Spleen (tissue), 11 donors: ENCODE measurements around the gene WNK2. TPM values are rescaled to one million over a fixed set of nuclear protein-coding genes. Genes with fewer than 3 reads are reported as not detected.
A peak's percentile ranks its signal among the peaks of the same experiment; 100 is the strongest.

Source experiments
- DNase-seq: peaks from one replicate; pipeline ENCODE4 v3.0.0-alpha.2; 2020
- H3K27ac ChIP-seq, 8 donors: fragments of 200-600 bp; sonication (generic) in 7 of 8; 1 replicate in 4 of 8; 2 replicates in 4 of 8; pipeline versions ENCODE4 v1.5.0 to v1.8.0; 2016 to 2021; ENCODE audit warnings: inconsistent platforms in 4 of 8, mild to moderate bottlenecking in 4 of 8, moderate library complexity in 1 of 8
- H3K27me3 ChIP-seq, 7 donors: fragments of 200-600 bp; sonication (generic) in 6 of 7; replicated peaks in 1 of 7; 1 replicate in 4 of 7; 2 replicates in 3 of 7; pipeline versions ENCODE4 v1.5.0 to v1.8.0; 2016 to 2021; ENCODE audit warnings: inconsistent platforms in 3 of 7, mild to moderate bottlenecking in 1 of 7
- H3K36me3 ChIP-seq, 6 donors: fragments of 200-600 bp; sonication (generic) in 5 of 6; 1 replicate in 4 of 6; 2 replicates in 2 of 6; pipeline versions ENCODE4 v1.5.0 to v1.8.0; 2016 to 2021; ENCODE audit warnings: inconsistent platforms in 2 of 6
- H3K4me1 ChIP-seq, 6 donors: fragments of 200-600 bp; sonication (generic) in 5 of 6; 1 replicate in 3 of 6; 2 replicates in 3 of 6; pipeline versions ENCODE4 v1.5.0 to v1.8.0; 2016 to 2021; ENCODE audit warnings: inconsistent platforms in 3 of 6
- H3K4me3 ChIP-seq, 8 donors: fragments of 200-600 bp; sonication (generic) in 7 of 8; 1 replicate in 4 of 8; 2 replicates in 4 of 8; pipeline versions ENCODE4 v1.5.0 to v1.8.0; 2016 to 2021; ENCODE audit warnings: inconsistent platforms in 4 of 8, mild to moderate bottlenecking in 4 of 8, moderate library complexity in 2 of 8
- H3K9me3 ChIP-seq, 8 donors: fragments of 200-600 bp; sonication (generic) in 7 of 8; 1 replicate in 4 of 8; 2 replicates in 4 of 8; pipeline versions ENCODE4 v1.5.0 to v1.8.0; 2016 to 2021; ENCODE audit warnings: inconsistent platforms in 4 of 8
- CTCF ChIP-seq, 11 experiments: fragments of 200-600 bp in 7 of 11; fragments of 450-650 bp in 4 of 11; sonication (generic) in 4 of 11; IDR thresholded peaks in 8 of 11; conservative IDR thresholded peaks in 3 of 11; 1 replicate in 7 of 11; 2 replicates in 4 of 11; pipeline versions ENCODE4 v1.4.0 to v1.8.0; 2016 to 2021; ENCODE audit warnings: antibody characterized with exemption in 11 of 11, inconsistent platforms in 4 of 11, mild to moderate bottlenecking in 1 of 11
- POLR2A ChIP-seq, 3 donors: fragments of 450-650 bp; IDR thresholded peaks; one replicate each; pipeline ENCODE4 v1.5.1; 2017; ENCODE audit warnings: antibody characterized with exemption in 3 of 3, mild to moderate bottlenecking in 1 of 3
- POLR2AphosphoS5 ChIP-seq, 3 donors: sonication (generic); formaldehyde crosslinking; IDR thresholded peaks; one replicate each; pipeline ENCODE4 v1.5.1; 2017; ENCODE audit warnings: antibody characterized with exemption in 3 of 3
- WGBS, 5 donors: extraction: QIAGEN DNeasy Blood & Tissue Kit in 3 of 5; methylation state at CpG; one replicate each; pipeline versions ENCODE4 v1.1.5 to v1.1.7; 2013 to 2018; 5-methylcytosine and 5-hydroxymethylcytosine counted together
- intact Hi-C: fragments of 100-400 bp; cut with DNase I; formaldehyde crosslinking; loops from one replicate; pipeline ENCODE4 v1.15.0; 2023; ENCODE audit warnings: low total_unique reads
- polyA plus RNA-seq, 3 donors: library from polyadenylated mRNA; stranded (reverse); fragments of 200-250 nt; gene quantifications; one replicate each; pipeline ENCODE4 v1.2.1, GENCODE V29; 2013
- total RNA-seq, 7 donors: library from RNA; depleted of rRNA in 3 of 7; stranded (reverse); fragments of >200 nt in 3 of 7; fragmentation: NEBNext Ultra II Directional in 4 of 7; extraction: Animal tissue kit (Norgen Biotek cat#: 25700) in 4 of 7; gene quantifications; one replicate each; pipeline versions ENCODE4 v1.1.0 to v1.2.1, GENCODE V29; 2016 to 2021
- donor health status: healthy with polysubstance abuse.
- donor health status: DM: no; HTN: no; CAD: no; lungs with moderate emphysema.
- donor health status: DM: no; HTN: no; CAD: no.
- donor health status: Bipolar disorder and iron deficiency.
- donor health status: healthy.
- donor health status: DM: no; HTN: no; CAD: no.
- donor health status: DM: yes; HTN: yes; CAD: no.

The WNK2 gene
- total and polyA plus RNA-seq, 10 donors: 1.8 to 20.0 (median 7.3) TPM

- no peak overlapping the region for H3K4me3 ChIP-seq
- no peaks in the 10 kb centered on the region for H3K36me3 ChIP-seq
- peak overlapping the region in 1 of 8 donors; percentile 47 for H3K27ac ChIP-seq
- 62 to 87% (median 79%) methylated on average over 9 to 12 of the region's 12 CpGs for WGBS, 5 donors
- peaks cover 0 to 46% (median 25%) of the 10 kb centered on the region in 6 donors for H3K4me1 ChIP-seq
- intact Hi-C loops: no loop called here
- no peaks in the 10 kb centered on the region for H3K27me3 ChIP-seq
- H3K9me3 ChIP-seq: no peaks in the 10 kb centered on the region
- TF ChIP-seq CTCF (IDR thresholded peaks at IDR 0.05 in 8 of 11, conservative IDR thresholded peaks at IDR 0.05 in 3 of 11): no peak
- TF ChIP-seq POLR2A (IDR thresholded peaks at IDR 0.05): no peak
- no peak for TF ChIP-seq POLR2AphosphoS5 (IDR thresholded peaks at IDR 0.05)
- DNase-seq: peak; percentile 72
Measured at GRCh38 chr9:93205896-93206575, 22.1 kb downstream of the WNK2 start.

DNA sequence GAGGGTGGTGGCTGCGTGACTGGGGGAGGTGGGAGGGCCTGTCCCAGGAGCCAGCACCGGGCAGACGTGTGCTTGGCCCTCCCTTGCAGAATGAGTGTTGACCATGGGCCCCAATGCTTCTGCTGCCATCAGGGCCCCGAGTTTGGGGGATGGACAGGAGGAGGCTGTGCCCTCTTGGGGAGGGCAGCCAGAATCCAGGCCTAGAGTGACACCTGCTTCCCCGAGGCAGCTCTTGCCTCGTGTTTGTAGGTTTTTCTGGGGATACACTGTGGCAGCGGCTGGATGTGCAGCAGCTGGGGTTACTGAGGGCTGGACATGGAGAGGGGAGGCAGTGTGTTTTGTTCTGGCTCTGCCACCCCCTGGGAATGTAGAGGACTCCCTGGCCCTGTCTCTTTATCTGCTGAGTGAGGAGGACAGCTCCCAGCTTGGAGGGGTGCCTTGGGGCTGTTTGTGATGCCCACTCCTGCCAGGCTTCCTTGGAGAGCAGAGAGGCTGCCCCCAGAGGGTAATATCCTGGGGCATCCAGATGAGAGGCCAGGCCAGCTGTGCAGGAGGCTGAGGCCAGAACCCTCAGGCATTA is 22.7 kb downstream of the WNK2 start:
- H3K4me1 ChIP-seq: peaks cover 0 to 44% (median 25%) of the 10 kb centered on the region in 6 donors
- no peak for TF ChIP-seq POLR2AphosphoS5 (IDR thresholded peaks at IDR 0.05)
- TF ChIP-seq CTCF (IDR thresholded peaks at IDR 0.05 in 8 of 11, conservative IDR thresholded peaks at IDR 0.05 in 3 of 11): no peak
- no peak for TF ChIP-seq POLR2A (IDR thresholded peaks at IDR 0.05)
- H3K27me3 ChIP-seq: no peaks in the 10 kb centered on the region
- intact Hi-C loops: no loop called here
- no peaks in the 10 kb centered on the region for H3K9me3 ChIP-seq
- peak overlapping the region in 1 of 8 donors; percentile 47 for H3K27ac ChIP-seq
- peak; percentile 67 for DNase-seq
- H3K36me3 ChIP-seq: no peaks in the 10 kb centered on the region
- no peak overlapping the region for H3K4me3 ChIP-seq
- 58 to 84% (median 72%) methylated on average over 4 to 7 of the region's 7 CpGs for WGBS, 5 donors

- TF ChIP-seq POLR2A (IDR thresholded peaks at IDR 0.05): no peak
- peak in 2 of 3 donors; percentile 24 to 64 for TF ChIP-seq POLR2AphosphoS5 (IDR thresholded peaks at IDR 0.05)
- no peak for TF ChIP-seq CTCF (IDR thresholded peaks at IDR 0.05 in 8 of 11, conservative IDR thresholded peaks at IDR 0.05 in 3 of 11)
- peak; percentile 71 for DNase-seq
- Histone ChIP-seq H3K27ac (peak overlapping the region in 4 of 8 donors; percentile 29 to 53 (median 42)), H3K27me3 (no peaks in the 10 kb centered on the region), H3K9me3 (no peaks in the 10 kb centered on the region), H3K4me1 (peaks cover 0 to 44% (median 25%) of the 10 kb centered on the region in 6 donors), H3K4me3 (no peak overlapping the region), H3K36me3 (no peaks in the 10 kb centered on the region)
- WGBS, 5 donors: 59 to 77% (median 71%) methylated on average over 8 to 9 of the region's 9 CpGs
- intact Hi-C loops: no loop called here
Measured at GRCh38 chr9:93207326-93207814, 23.4 kb downstream of the WNK2 start.
